Thyroid gland (tissue), 4 donors: ENCODE results near the gene PDCD11. TPM values are rescaled to one million over a fixed set of nuclear protein-coding genes. Genes with fewer than 3 reads are reported as not detected.

Experiments used
- DNase-seq, 2 donors: peaks; one replicate each; pipeline ENCODE4 v3.0.0-alpha.2; 2019
- H3K27ac ChIP-seq, 3 donors: fragments of 200-600 bp; sonication (generic); 1 replicate in 2 of 3; 2 replicates in 1 of 3; pipeline ENCODE4 v1.5.1; 2016 to 2019; ENCODE audit warnings: mild to moderate bottlenecking in 1 of 3, moderate library complexity in 1 of 3
- H3K27me3 ChIP-seq: fragments of 200-600 bp; sonication (generic); one replicate; pipeline ENCODE4 v1.5.1; 2019
- H3K36me3 ChIP-seq, 2 donors: fragments of 200-600 bp; sonication (generic); one replicate each; pipeline ENCODE4 v1.5.1; 2016 to 2019
- H3K4me1 ChIP-seq, 2 donors: fragments of 200-600 bp; sonication (generic); one replicate each; pipeline ENCODE4 v1.5.1; 2017 to 2019
- H3K4me3 ChIP-seq, 3 donors: fragments of 200-600 bp; sonication (generic); replicated peaks in 1 of 3; 1 replicate in 2 of 3; 2 replicates in 1 of 3; pipeline ENCODE4 v1.5.1; 2016; ENCODE audit warnings: mild to moderate bottlenecking in 1 of 3
- H3K9me3 ChIP-seq: fragments of 200-600 bp; sonication (generic); one replicate; pipeline ENCODE4 v1.5.1; 2017
- POLR2A ChIP-seq, 2 donors: fragments of 450-650 bp; IDR thresholded peaks; one replicate each; pipeline ENCODE4 v1.6.1; 2017; ENCODE audit warnings: antibody characterized with exemption in 2 of 2, mild to moderate bottlenecking in 2 of 2, moderate library complexity in 1 of 2
- WGBS, 2 donors: methylation state at CpG; one replicate each; pipeline ENCODE4 v1.1.5; 2017; 5-methylcytosine and 5-hydroxymethylcytosine counted together
- intact Hi-C: fragments of 100-400 bp; cut with DNase I; formaldehyde crosslinking; loops from one replicate; pipeline ENCODE4 v1.15.1; 2023
- total RNA-seq, 4 donors: library from RNA; depleted of rRNA; stranded (reverse); fragments of >200 nt; gene quantifications; one replicate each; pipeline ENCODE4 v1.2.3, GENCODE V29; 2016
- TF ChIP-seq, protein P1 (sequence below), 6 experiments: fragments of 200-600 bp in 3 of 6; fragments of 450-650 bp in 3 of 6; sonication (generic) in 3 of 6; IDR thresholded peaks; one replicate each; pipeline ENCODE4 v1.5.1; 2016 to 2019; ENCODE audit warnings: antibody characterized with exemption in 6 of 6, mild to moderate bottlenecking in 2 of 6, inconsistent platforms in 1 of 6, moderate library complexity in 1 of 6

The PDCD11 gene
- total RNA-seq, 4 donors from 2014 or later = 15.6 to 20.9 (median 19.0) TPM

DNA sequence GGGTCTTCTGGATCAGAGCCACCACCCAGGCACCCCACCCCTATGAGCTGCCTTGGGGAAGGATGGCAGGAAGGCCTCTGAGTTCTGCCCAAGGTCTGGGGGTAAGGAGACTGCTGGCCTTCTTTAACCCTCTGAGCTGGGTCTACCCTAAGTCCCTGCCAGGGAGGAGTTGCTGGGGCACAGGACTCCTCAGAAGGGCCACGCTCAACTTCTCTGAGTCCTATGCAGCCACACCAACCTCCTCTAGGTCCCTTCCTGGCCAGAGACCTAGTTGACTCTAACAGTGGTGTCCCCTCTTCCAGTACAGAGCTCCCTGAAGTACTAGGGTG, 94.5 kb downstream of the PDCD11 start:
- 100% methylated on average over 1 of the region's 1 CpG; no CpG with 5 or more reads in 1 of the 2 donors for WGBS, 2 donors
- Histone ChIP-seq H3K36me3 (no peaks in the 10 kb centered on the region), H3K27me3 (peaks cover 16% of the 10 kb centered on the region), H3K27ac (no peak overlapping the region), H3K9me3 (no peaks in the 10 kb centered on the region), H3K4me1 (peaks cover 0 to 16% of the 10 kb centered on the region in 2 donors), H3K4me3 (no peak overlapping the region)
- no peak for DNase-seq
- TF ChIP-seq POLR2A (IDR thresholded peaks at IDR 0.05) = no peak
- TF ChIP-seq, protein P1, sequence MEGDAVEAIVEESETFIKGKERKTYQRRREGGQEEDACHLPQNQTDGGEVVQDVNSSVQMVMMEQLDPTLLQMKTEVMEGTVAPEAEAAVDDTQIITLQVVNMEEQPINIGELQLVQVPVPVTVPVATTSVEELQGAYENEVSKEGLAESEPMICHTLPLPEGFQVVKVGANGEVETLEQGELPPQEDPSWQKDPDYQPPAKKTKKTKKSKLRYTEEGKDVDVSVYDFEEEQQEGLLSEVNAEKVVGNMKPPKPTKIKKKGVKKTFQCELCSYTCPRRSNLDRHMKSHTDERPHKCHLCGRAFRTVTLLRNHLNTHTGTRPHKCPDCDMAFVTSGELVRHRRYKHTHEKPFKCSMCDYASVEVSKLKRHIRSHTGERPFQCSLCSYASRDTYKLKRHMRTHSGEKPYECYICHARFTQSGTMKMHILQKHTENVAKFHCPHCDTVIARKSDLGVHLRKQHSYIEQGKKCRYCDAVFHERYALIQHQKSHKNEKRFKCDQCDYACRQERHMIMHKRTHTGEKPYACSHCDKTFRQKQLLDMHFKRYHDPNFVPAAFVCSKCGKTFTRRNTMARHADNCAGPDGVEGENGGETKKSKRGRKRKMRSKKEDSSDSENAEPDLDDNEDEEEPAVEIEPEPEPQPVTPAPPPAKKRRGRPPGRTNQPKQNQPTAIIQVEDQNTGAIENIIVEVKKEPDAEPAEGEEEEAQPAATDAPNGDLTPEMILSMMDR (IDR thresholded peaks at IDR 0.05) = no peak
- intact Hi-C loops = no loop called here

DNA sequence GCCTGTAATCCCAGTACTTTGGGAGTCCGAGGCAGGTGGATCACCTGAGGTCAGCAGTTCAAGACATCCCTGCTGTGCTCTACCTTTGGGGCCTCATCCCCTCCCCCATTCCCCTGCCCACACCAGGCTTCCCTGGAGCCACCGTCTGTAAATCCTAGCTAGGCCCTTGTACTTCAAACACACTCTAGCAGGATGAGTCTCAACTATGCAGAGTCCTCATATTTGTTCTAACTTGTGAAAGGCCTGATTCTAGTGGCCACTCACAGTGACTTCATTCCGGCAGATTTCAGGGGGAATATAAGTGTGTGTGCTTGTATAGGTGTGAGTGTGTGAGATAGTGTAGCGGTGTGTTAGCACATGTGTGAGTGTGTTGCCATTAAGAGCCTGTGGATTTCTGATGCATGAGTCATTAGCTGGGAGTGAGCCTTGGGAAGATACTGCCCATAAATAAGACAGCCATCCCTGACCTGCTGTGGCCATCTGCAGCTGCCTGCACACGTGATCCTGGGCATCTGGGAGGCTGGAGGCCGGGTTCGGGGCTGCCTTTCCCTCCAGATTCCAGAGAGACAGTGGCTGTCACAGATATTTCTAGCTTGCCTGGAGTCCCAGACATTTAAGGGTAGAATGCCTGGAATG, 95.4 kb downstream of the PDCD11 start:
- intact Hi-C loops = no loop called here
- H3K4me1 ChIP-seq = peaks cover 0 to 16% of the 10 kb centered on the region in 2 donors
- H3K27ac ChIP-seq = no peak overlapping the region
- no peaks in the 10 kb centered on the region for H3K9me3 ChIP-seq
- WGBS, 2 donors = 79 to 83% methylated on average over 7 of the region's 7 CpGs
- no peak for DNase-seq
- TF ChIP-seq, protein P1 (IDR thresholded peaks at IDR 0.05) = no peak
- TF ChIP-seq POLR2A (IDR thresholded peaks at IDR 0.05) = no peak
- H3K4me3 ChIP-seq = no peak overlapping the region
- no peaks in the 10 kb centered on the region for H3K36me3 ChIP-seq
- H3K27me3 ChIP-seq = peaks cover 16% of the 10 kb centered on the region

DNA sequence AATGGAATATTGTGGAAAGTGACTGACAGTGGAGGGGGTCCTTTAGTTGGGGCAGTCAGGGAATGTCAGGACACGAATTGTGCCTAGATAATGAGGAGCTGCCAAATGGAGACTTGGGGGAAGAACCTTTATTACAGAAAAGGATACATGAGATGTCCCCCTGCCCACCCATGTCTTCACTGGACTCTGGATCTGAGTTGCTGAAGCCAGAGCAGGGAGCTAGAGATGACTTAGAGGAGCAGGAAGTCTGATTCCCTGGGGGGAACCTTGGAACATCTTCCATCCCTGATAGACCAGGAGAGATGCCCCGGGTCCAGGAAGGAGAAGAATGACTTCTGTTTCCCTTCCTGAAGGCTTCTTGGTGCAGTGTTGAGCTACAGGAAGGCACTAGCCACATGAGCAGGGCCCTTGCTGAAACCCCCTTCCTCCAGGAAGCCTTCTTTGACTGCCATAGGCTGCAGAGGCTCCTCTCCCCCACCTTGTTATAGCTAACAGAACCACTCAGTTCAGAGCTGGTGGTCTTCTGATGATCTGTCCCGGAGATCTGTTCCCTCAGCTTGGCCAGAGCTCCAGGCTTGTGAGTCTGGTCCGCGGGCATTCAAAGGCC, 96.3 kb downstream of the PDCD11 start:
- Histone ChIP-seq H3K4me1 (peaks cover 0 to 16% of the 10 kb centered on the region in 2 donors), H3K27ac (no peak overlapping the region), H3K36me3 (no peaks in the 10 kb centered on the region), H3K27me3 (peaks cover 16% of the 10 kb centered on the region), H3K4me3 (no peak overlapping the region), H3K9me3 (no peaks in the 10 kb centered on the region)
- TF ChIP-seq, protein P1 (IDR thresholded peaks at IDR 0.05) = no peak
- no peak for TF ChIP-seq POLR2A (IDR thresholded peaks at IDR 0.05)
- DNase-seq = no peak
- intact Hi-C loops = no loop called here
- WGBS, 2 donors = 61 to 64% methylated on average over 5 of the region's 5 CpGs

DNA sequence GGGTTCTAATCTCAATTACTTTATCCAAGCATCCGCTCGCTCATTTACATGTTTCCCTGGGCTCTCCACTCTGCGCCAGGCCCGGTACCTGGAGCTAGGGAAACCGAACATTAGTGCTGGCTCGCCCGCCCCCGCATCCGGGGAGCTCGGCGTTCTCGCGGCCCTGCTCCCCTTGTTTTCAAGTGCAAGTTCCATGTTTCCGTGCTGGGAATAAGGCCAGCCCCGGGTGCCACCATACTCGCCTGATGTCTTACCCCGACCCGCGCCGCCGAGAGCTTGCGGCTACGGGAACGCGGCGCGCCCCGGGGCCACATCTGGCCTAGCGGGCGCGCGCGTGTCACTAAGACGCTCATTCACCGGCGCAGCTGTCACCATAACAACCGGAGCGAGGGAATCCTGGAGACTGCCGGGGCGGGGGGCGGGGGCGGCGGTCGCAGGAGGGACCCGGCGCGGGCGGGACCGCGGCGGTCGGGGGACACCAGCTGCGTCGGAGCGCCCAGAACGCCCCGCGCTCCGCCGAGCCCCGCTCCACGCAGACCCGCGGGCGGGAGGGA, 97.0 kb downstream of the PDCD11 start, which contains the start of gene NEURL1:
NEURL1 (plus strand) TSS at position 344 of the 554 bp plus-strand sequence. CDS start 683 bp downstream, outside the sequence.
- H3K4me1 ChIP-seq = peaks cover 0 to 16% of the 10 kb centered on the region in 2 donors
- peak within 1 kb of the TSS in 1 of 3 donors; percentile 42 for H3K4me3 ChIP-seq
- no peaks in the 10 kb centered on the region for H3K36me3 ChIP-seq
- TF ChIP-seq, protein P1 (IDR thresholded peaks at IDR 0.05) = no peak
- no peak for TF ChIP-seq POLR2A (IDR thresholded peaks at IDR 0.05)
- H3K27ac ChIP-seq = no peak within 1 kb of the TSS
- peaks cover 16% of the 10 kb centered on the region for H3K27me3 ChIP-seq
- peak in 1 of 2 donors; percentile 16 for DNase-seq
- WGBS, 2 donors = 3 to 10% methylated on average over 14 to 41 of the region's 65 CpGs
- intact Hi-C loops = no loop called here
- H3K9me3 ChIP-seq = no peaks in the 10 kb centered on the region
